H1 (cell line): ENCODE measurements around the gene INAVA. TPM values are rescaled to one million over a fixed set of nuclear protein-coding genes. Genes with fewer than 3 reads are reported as not detected.

Source experiments
- CTCF ChIA-PET: fragments of 300-600 bp; sonication (Branson Sonifier 250); formaldehyde crosslinking; loops from one replicate; lab custom pipeline; 2021; ENCODE audit not compliant: partially characterized antibody; lab: Charles Lee
- POLR2A ChIA-PET: fragments of 300-600 bp; sonication (Branson Sonifier 250); formaldehyde crosslinking; loops from one replicate; lab custom pipeline; 2021; ENCODE audit warnings: inconsistent platforms; ENCODE audit not compliant: partially characterized antibody; lab: Charles Lee
- DNase-seq, 2 experiments: peaks; one replicate each; pipeline versions ENCODE4 v3.0.0 to v3.0.0-alpha.2; 2010 to 2022; ENCODE audit warnings: low spot score in 2 of 2, low read depth in 1 of 2, mixed read lengths in 1 of 2
- FAIRE-seq: peaks from 2 replicates; lab custom pipeline; 2011; peaks lifted over from hg19 to GRCh38; lab: Jason Lieb, UNC
- H2AFZ ChIP-seq: 2 replicates; pipeline ENCODE4 v1.8.1; 2012; ENCODE audit warnings: low read length, inconsistent platforms
- H2AK5ac ChIP-seq: 2 replicates; pipeline ENCODE4 v1.6.1; 2013; ENCODE audit warnings: low read depth, low read length
- H2BK120ac ChIP-seq: replicated peaks from 2 replicates; pipeline ENCODE3; 2013; ENCODE audit warnings: low read depth, low read length, inconsistent platforms
- H2BK12ac ChIP-seq: 2 replicates; pipeline ENCODE4 v1.6.1; 2013; ENCODE audit warnings: low read depth, low read length
- H2BK15ac ChIP-seq: 2 replicates; pipeline ENCODE4 v1.6.1; 2013; ENCODE audit warnings: low read length
- H2BK20ac ChIP-seq: 2 replicates; pipeline ENCODE4 v1.6.1; 2013; ENCODE audit warnings: low read length
- H2BK5ac ChIP-seq: 2 replicates; pipeline ENCODE4 v1.6.1; 2013; ENCODE audit warnings: low read depth, low read length
- H3K14ac ChIP-seq: 2 replicates; pipeline ENCODE4 v1.6.1; 2013; ENCODE audit warnings: inconsistent platforms; ENCODE audit not compliant: insufficient read length
- H3K18ac ChIP-seq: 2 replicates; pipeline ENCODE4 v1.6.1; 2013; ENCODE audit warnings: low read length; ENCODE audit errors: extremely low read depth
- H3K23ac ChIP-seq: 2 replicates; pipeline ENCODE4 v1.6.1; 2013; ENCODE audit warnings: inconsistent platforms; ENCODE audit not compliant: insufficient read length
- H3K23me2 ChIP-seq: 2 replicates; pipeline ENCODE4 v1.6.1; 2013; ENCODE audit warnings: low read depth, low read length
- H3K27ac ChIP-seq: 2 replicates; pipeline ENCODE4 v1.6.1; 2011; ENCODE audit warnings: low read depth, low read length, inconsistent platforms
- H3K27me3 ChIP-seq, 4 experiments: replicated peaks in 1 of 4; 1 replicate in 1 of 4; 2 replicates in 3 of 4; pipeline versions ENCODE4 v1.6.1 to v1.8.1; 2011 to 2013; ENCODE audit warnings: low read length in 3 of 4, mild to moderate bottlenecking in 3 of 4, inconsistent platforms in 2 of 4, mixed read lengths in 2 of 4, moderate library complexity in 1 of 4; ENCODE audit not compliant: control insufficient read depth in 3 of 4, insufficient read depth in 3 of 4; ENCODE audit errors: extremely low read depth in 1 of 4
- H3K36me3 ChIP-seq, 4 experiments: 2 replicates each; pipeline versions ENCODE4 v1.6.1 to v1.8.1; 2011 to 2013; ENCODE audit warnings: mild to moderate bottlenecking in 4 of 4, low read length in 3 of 4, moderate library complexity in 2 of 4, control low read depth in 1 of 4, inconsistent platforms in 1 of 4; ENCODE audit not compliant: insufficient read depth in 4 of 4, control insufficient read depth in 2 of 4
- H3K4ac ChIP-seq: replicated peaks from 2 replicates; pipeline ENCODE3; 2013; ENCODE audit warnings: low read length, low read depth, mixed read lengths, inconsistent platforms; ENCODE audit not compliant: insufficient read length
- H3K4me1 ChIP-seq, 4 experiments: replicated peaks in 1 of 4; 1 replicate in 1 of 4; 2 replicates in 3 of 4; pipeline versions ENCODE4 v1.6.1 to v1.8.1; 2011 to 2013; ENCODE audit warnings: low read length in 3 of 4, inconsistent platforms in 2 of 4, mixed read lengths in 1 of 4; ENCODE audit not compliant: insufficient read depth in 4 of 4, control insufficient read depth in 3 of 4
- H3K4me2 ChIP-seq, 2 experiments: 2 replicates each; pipeline versions ENCODE4 v1.6.1 to v1.8.1; 2011 to 2013; ENCODE audit warnings: low read depth in 2 of 2, low read length in 2 of 2, control low read depth in 1 of 2, inconsistent platforms in 1 of 2, mild to moderate bottlenecking in 1 of 2; ENCODE audit not compliant: insufficient read depth in 1 of 2
- H3K4me3 ChIP-seq, 4 experiments: fragments of 200-600, 300-600 bp in 1 of 4; sonication (generic), shearing (Covaris generic), sonication (Bioruptor Twin) in 1 of 4; 2 replicates each; pipeline versions ENCODE4 v1.5.1 to v1.8.1; 2011 to 2016; ENCODE audit warnings: low read length in 4 of 4, low read depth in 3 of 4, control low read depth in 2 of 4, inconsistent platforms in 2 of 4, mild to moderate bottlenecking in 2 of 4, mixed read lengths in 1 of 4, moderate library complexity in 1 of 4; ENCODE audit not compliant: insufficient read depth in 2 of 4; ENCODE audit errors: extremely low read depth in 1 of 4
- H3K56ac ChIP-seq: replicated peaks from 2 replicates; pipeline ENCODE3; 2013; ENCODE audit warnings: low read depth, mild to moderate bottlenecking, mixed read lengths, low read length, inconsistent platforms; ENCODE audit not compliant: insufficient read length
- H3K79me1 ChIP-seq: 2 replicates; pipeline ENCODE4 v1.6.1; 2013; ENCODE audit warnings: low read depth, low read length, control low read depth
- H3K79me2 ChIP-seq, 2 experiments: 2 replicates each; pipeline versions ENCODE4 v1.6.1 to v1.8.1; 2012 to 2013; ENCODE audit warnings: low read length in 2 of 2, mild to moderate bottlenecking in 2 of 2, inconsistent platforms in 1 of 2; ENCODE audit not compliant: insufficient read depth in 2 of 2, control insufficient read depth in 1 of 2
- H3K9ac ChIP-seq, 4 experiments: replicated peaks in 1 of 4; 1 replicate in 1 of 4; 2 replicates in 3 of 4; pipeline versions ENCODE4 v1.6.1 to v1.8.1; 2011 to 2013; ENCODE audit warnings: low read depth in 3 of 4, low read length in 3 of 4, control low read depth in 2 of 4, mild to moderate bottlenecking in 2 of 4, moderate library complexity in 2 of 4, inconsistent platforms in 1 of 4; ENCODE audit errors: extremely low read depth in 1 of 4
- H3K9me3 ChIP-seq, 2 experiments: 2 replicates each; pipeline versions ENCODE4 v1.6.1 to v1.8.1; 2012 to 2013; ENCODE audit warnings: mild to moderate bottlenecking in 2 of 2, moderate library complexity in 2 of 2, control low read depth in 1 of 2, inconsistent platforms in 1 of 2, low read depth in 1 of 2, low read length in 1 of 2, mixed read lengths in 1 of 2; ENCODE audit not compliant: insufficient read depth in 2 of 2
- H4K20me1 ChIP-seq, 2 experiments: replicated peaks in 1 of 2; 2 replicates each; pipeline versions ENCODE3 to v1.8.1; 2011 to 2013; ENCODE audit warnings: inconsistent platforms in 2 of 2, low read length in 2 of 2, mild to moderate bottlenecking in 1 of 2; ENCODE audit not compliant: insufficient read depth in 2 of 2, control insufficient read depth in 1 of 2
- H4K5ac ChIP-seq: 2 replicates; pipeline ENCODE4 v1.6.1; 2013; ENCODE audit warnings: low read length, low read depth, mixed read lengths, inconsistent platforms; ENCODE audit not compliant: insufficient read length
- H4K8ac ChIP-seq: 2 replicates; pipeline ENCODE4 v1.8.0; 2013; ENCODE audit warnings: mild to moderate bottlenecking, moderate library complexity, low read length, inconsistent platforms; ENCODE audit not compliant: insufficient read depth; ENCODE audit errors: extremely low read depth
- H4K91ac ChIP-seq: replicated peaks from 2 replicates; pipeline ENCODE3; 2013; ENCODE audit warnings: low read length, mixed read lengths, inconsistent platforms; ENCODE audit not compliant: insufficient read length
- CBX8 ChIP-seq: fragments of 300-800, 300-1000 bp; sonication (generic); IDR thresholded peaks from 2 replicates; pipeline ENCODE4 v1.7.1; 2016; ENCODE audit warnings: low read depth, low read length, borderline replicate concordance
- EZH2 ChIP-seq: fragments of 200-600 bp; sonication (generic); IDR thresholded peaks from 2 replicates; pipeline ENCODE4 v1.7.1; 2012; ENCODE audit warnings: low read depth, mild to moderate bottlenecking, moderate library complexity, low read length, inconsistent platforms; ENCODE audit not compliant: severe bottlenecking
- GABPA ChIP-seq: IDR thresholded peaks from 2 replicates; pipeline ENCODE4 v1.6.1; 2011; ENCODE audit warnings: mild to moderate bottlenecking, low read length, moderate library complexity, borderline replicate concordance; ENCODE audit not compliant: insufficient read depth
- NANOG ChIP-seq: IDR thresholded peaks from 2 replicates; pipeline ENCODE4 v1.6.1; 2011; ENCODE audit warnings: low read length, low read depth, mild to moderate bottlenecking, inconsistent platforms; ENCODE audit not compliant: insufficient read depth, poor library complexity, severe bottlenecking
- RFX5 ChIP-seq: IDR thresholded peaks from 2 replicates; pipeline ENCODE4 v1.6.1; 2011; ENCODE audit warnings: low read depth, low read length, improper control_type of control experiment, borderline replicate concordance
- SIRT6 ChIP-seq: IDR thresholded peaks from one replicate; pipeline ENCODE4 v1.7.1; 2012; ENCODE audit warnings: low read length, inconsistent platforms
- SP1 ChIP-seq: IDR thresholded peaks from 2 replicates; pipeline ENCODE4 v1.6.1; 2011; ENCODE audit warnings: low read depth, low read length
- WGBS, 2 experiments: shearing (Covaris generic) in 1 of 2; methylation state at CpG; one replicate each; pipeline versions ENCODE4 v1.1.6 to v1.1.7; 2013 to 2015; ENCODE audit warnings: low lambda C conversion rate in 2 of 2, mixed read lengths in 2 of 2, inconsistent platforms in 1 of 2, low coverage in 1 of 2, missing lambda C conversion rate in 1 of 2; ENCODE audit not compliant: insufficient replicate concordance in 2 of 2, insufficient coverage in 1 of 2, insufficient read length in 1 of 2; ENCODE audit errors: extremely low coverage in 1 of 2, missing lambda C conversion rate in 1 of 2; 5-methylcytosine and 5-hydroxymethylcytosine counted together
- polyA plus RNA-seq, 7 experiments: library from polyadenylated mRNA; depleted of rRNA in 3 of 7; stranded (reverse) in 5 of 7; unstranded in 2 of 7; fragments of >200 nt in 5 of 7; fragments of 200-250 nt in 2 of 7; gene quantifications; 1 replicate in 5 of 7; 2 replicates in 1 of 7; 4 replicates in 1 of 7; pipeline versions ENCODE4 v1.2.1 to v1.2.3, GENCODE V29; 2011 to 2013; ENCODE audit warnings: missing spikeins in 2 of 7, mixed read lengths in 2 of 7
- total RNA-seq: library from RNA; stranded (reverse); fragmentation: NEBNext Ultra II Directional; extraction: Animal tissue kit (Norgen Biotek cat#: 25700); gene quantifications from 2 replicates; pipeline ENCODE4 v1.2.1, GENCODE V29; 2021

Gene INAVA
- total and polyA plus RNA-seq, 2 of the 8 experiments (the other 6 are each of a cell fraction or from before 2014, with no cell fraction given), result 46.8 to 49.3 TPM

GRCh38 chr1:200890027-200890426, 4.7 kb upstream of the INAVA start:
- Histone ChIP-seq H3K79me1 (peaks cover 7% of the 10 kb centered on the region), H3K56ac (no peak overlapping the region)
- CTCF ChIA-PET, result interaction anchor here (0.7 to 8.6 kb wide), 10 partner anchors 11 to 267 kb away, joined by 3 to 47 read pairs (median 6); no protein-coding TSS in a partner anchor

More at GRCh38 chr1:200890027-200890426, 4.7 kb upstream of the INAVA start:
- H2BK120ac ChIP-seq, result no peak overlapping the region
- H4K20me1 ChIP-seq, result peaks cover 0 to 3% of the 10 kb centered on the region in 2 experiments
- no peak overlapping the region for H2AFZ ChIP-seq
- H3K9me3 ChIP-seq, result no peaks in the 10 kb centered on the region
- H4K91ac ChIP-seq, result no peak overlapping the region
- POLR2A ChIA-PET, result interaction anchor here (0.8 to 11.2 kb wide), 7 partner anchors 11 to 220 kb away, joined by 3 to 208 read pairs (median 31); partner anchors contain the start of genes DDX59 and KIF21B
- DNase-seq (no peak), FAIRE-seq (no peak)
- no peak overlapping the region for H3K14ac ChIP-seq
- no peak overlapping the region for H2BK12ac ChIP-seq
- no peak overlapping the region for H3K23ac ChIP-seq
- H2BK15ac ChIP-seq, result no peak overlapping the region
- no peak overlapping the region for H4K8ac ChIP-seq
- peak overlapping the region in 1 of 2 experiments; percentile 95; a peak in 1 of 4 replicates for H3K4me2 ChIP-seq
- H3K27me3 ChIP-seq, result no peaks in the 10 kb centered on the region
- H3K18ac ChIP-seq, result no peak overlapping the region
- H4K5ac ChIP-seq, result no peak overlapping the region
- H3K4me1 ChIP-seq, result peaks cover 15 to 39% (median 28%) of the 10 kb centered on the region in 4 experiments
- no peak for TF ChIP-seq RFX5
- TF ChIP-seq SIRT6, result no peak
- TF ChIP-seq EZH2, result no peak
- TF ChIP-seq GABPA, result no peak
- no peak for TF ChIP-seq SP1
- TF ChIP-seq CBX8, result no peak
- no peak for TF ChIP-seq NANOG
- no peak overlapping the region for H3K4me3 ChIP-seq
- peaks cover 0 to 30% of the 10 kb centered on the region in 2 experiments; a peak in 3 of 4 replicates for H3K79me2 ChIP-seq
- H2AK5ac ChIP-seq, result no peak overlapping the region; the same call in 1 of the 2 replicates
- no peak overlapping the region for H3K9ac ChIP-seq
- peaks cover 8% of the 10 kb centered on the region for H3K23me2 ChIP-seq
- H3K4ac ChIP-seq, result no peak overlapping the region
- no peak overlapping the region for H2BK5ac ChIP-seq
- H3K27ac ChIP-seq, result no peak overlapping the region
- H2BK20ac ChIP-seq, result no peak overlapping the region
- H3K36me3 ChIP-seq, result no peaks in the 10 kb centered on the region
- 97% methylated on average over 15 of the region's 15 CpGs; no CpG with 5 or more reads in 1 of the 2 experiments for WGBS, 2 experiments
